ENCODE data around the gene RAPGEF4. TPM values are rescaled to one million over a fixed set of nuclear protein-coding genes. Genes with fewer than 3 reads are reported as not detected.

The RAPGEF4 gene
- total RNA-seq, 1 experiment from 2014 or later: 0.62 TPM

- BruUV-seq (replicated peaks): no TSS peak
Measured at GRCh38 chr2:172808156-172808555, 72.5 kb downstream of the RAPGEF4 start.

GRCh38 chr2:172811027-172811426 is 75.4 kb downstream of the RAPGEF4 start:
- Histone ChIP-seq H3K27me3 (ENCODE audit: control insufficient read depth, insufficient read depth, low read length) (peaks cover 4% of the 10 kb centered on the region; the same call in 1 of the 2 replicates), H3K9me3 (ENCODE audit: control insufficient read depth, insufficient read depth, low read depth, low read length) (no peaks in the 10 kb centered on the region), H3K27ac (ENCODE audit: low read length) (no peak overlapping the region), H3K4me3 (ENCODE audit: low read depth in 2 of 2, low read length in 2 of 2) (no peak overlapping the region), H3K36me3 (ENCODE audit: control insufficient read depth, insufficient read depth, low read length) (no peaks in the 10 kb centered on the region), H3K4me1 (ENCODE audit: control insufficient read depth, insufficient read depth, low read length) (peaks cover 6% of the 10 kb centered on the region; the same call in 1 of the 2 replicates)
- TF ChIP-seq POLR2AphosphoS5 (IDR thresholded peaks at IDR 0.05; ENCODE audit: low read depth, low read length): no peak
- no peak for TF ChIP-seq REST (IDR thresholded peaks at IDR 0.05; ENCODE audit: insufficient read depth in 1 of 2, low read depth in 2 of 2, low read length in 1 of 2)
- DNase-seq (ENCODE audit: low read depth, low spot score) (no peak), ATAC-seq (no peak)
- no TSS peak for BruUV-seq (replicated peaks)
- POLR2A ChIA-PET: no interaction called here
- in situ Hi-C loops (cut with HindIII; ENCODE audit: low pct_unique_long_range_greater_than_20kb, low sequenced_read_pairs) (loop anchor here (25.0 kb wide), 1 partner anchor 101 kb away; no protein-coding TSS in a partner anchor), intact Hi-C loops (cut with micrococcal nuclease; ENCODE audit: unreplicated experiment) (no loop called here)
- CTCF ChIA-PET: no interaction called here

More at GRCh38 chr2:172808156-172808555, 72.5 kb downstream of the RAPGEF4 start:
- Histone ChIP-seq H3K4me1 (ENCODE audit: control insufficient read depth, insufficient read depth, low read length) (peaks cover 6% of the 10 kb centered on the region; the same call in 1 of the 2 replicates), H3K36me3 (ENCODE audit: control insufficient read depth, insufficient read depth, low read length) (no peaks in the 10 kb centered on the region), H3K27me3 (ENCODE audit: control insufficient read depth, insufficient read depth, low read length) (peaks cover 4% of the 10 kb centered on the region; the same call in 1 of the 2 replicates), H3K27ac (ENCODE audit: low read length) (no peak overlapping the region), H3K9me3 (ENCODE audit: control insufficient read depth, insufficient read depth, low read depth, low read length) (no peaks in the 10 kb centered on the region), H3K4me3 (ENCODE audit: low read depth in 2 of 2, low read length in 2 of 2) (no peak overlapping the region)
- DNase-seq (ENCODE audit: low read depth, low spot score) (no peak), ATAC-seq (no peak)
- in situ Hi-C loops (cut with HindIII; ENCODE audit: low pct_unique_long_range_greater_than_20kb, low sequenced_read_pairs) (loop anchor here (25.0 kb wide), 1 partner anchor 104 kb away; no protein-coding TSS in a partner anchor), intact Hi-C loops (cut with micrococcal nuclease; ENCODE audit: unreplicated experiment) (loop anchor here (5.0 kb wide), 1 partner anchor 214 kb away; no protein-coding TSS in a partner anchor)
- CTCF ChIA-PET: interaction anchor here (0.6 to 1.8 kb wide), 2 partner anchors 124 to 573 kb away, joined by 3 to 6 read pairs; no protein-coding TSS in a partner anchor
- no peak for TF ChIP-seq REST (IDR thresholded peaks at IDR 0.05; ENCODE audit: insufficient read depth in 1 of 2, low read depth in 2 of 2, low read length in 1 of 2)
- no peak for TF ChIP-seq CTCF (IDR thresholded peaks at IDR 0.05)
- no peak for TF ChIP-seq TCF7L2 (IDR thresholded peaks at IDR 0.05; ENCODE audit: low read depth, low read length)
- TF ChIP-seq SIN3A (IDR thresholded peaks at IDR 0.05; ENCODE audit: borderline replicate concordance, insufficient read depth, low read depth, low read length): no peak
- no peak for TF ChIP-seq POLR2AphosphoS5 (IDR thresholded peaks at IDR 0.05; ENCODE audit: low read depth, low read length)
- POLR2A ChIA-PET: interaction anchor here (0.5 to 0.6 kb wide), 2 partner anchors 123 to 241 kb away, joined by 3 to 5 read pairs; no protein-coding TSS in a partner anchor

Measured in Panc1 (cell line).